ENCODE data around the gene PHF14.

The PHF14 gene

DNA sequence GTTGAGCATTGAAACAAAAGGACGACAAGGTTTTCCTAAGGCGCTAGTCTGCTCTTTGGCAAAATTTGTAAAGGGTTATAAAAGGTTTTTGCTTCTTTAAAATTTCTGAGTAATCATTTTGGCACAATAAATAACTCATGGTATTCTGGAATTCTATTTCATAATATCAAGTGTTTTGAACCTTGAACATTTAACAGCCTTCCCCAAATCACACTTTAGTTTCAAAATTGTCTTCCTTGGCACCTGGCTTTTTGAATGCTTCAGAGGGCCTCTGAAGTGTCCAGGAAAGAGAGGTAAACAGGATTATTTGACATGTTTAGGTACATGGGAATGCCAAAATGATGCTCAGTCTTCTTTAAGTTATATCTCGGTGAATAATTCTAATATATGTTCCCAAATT lies 220.8 kb downstream of the PHF14 start:
- ChIA-PET POLR2A (no interaction called here), CTCF (no interaction called here)
- DNase-seq (ENCODE audit: extremely low spot score) = no peak
- TF ChIP-seq, protein P1, sequence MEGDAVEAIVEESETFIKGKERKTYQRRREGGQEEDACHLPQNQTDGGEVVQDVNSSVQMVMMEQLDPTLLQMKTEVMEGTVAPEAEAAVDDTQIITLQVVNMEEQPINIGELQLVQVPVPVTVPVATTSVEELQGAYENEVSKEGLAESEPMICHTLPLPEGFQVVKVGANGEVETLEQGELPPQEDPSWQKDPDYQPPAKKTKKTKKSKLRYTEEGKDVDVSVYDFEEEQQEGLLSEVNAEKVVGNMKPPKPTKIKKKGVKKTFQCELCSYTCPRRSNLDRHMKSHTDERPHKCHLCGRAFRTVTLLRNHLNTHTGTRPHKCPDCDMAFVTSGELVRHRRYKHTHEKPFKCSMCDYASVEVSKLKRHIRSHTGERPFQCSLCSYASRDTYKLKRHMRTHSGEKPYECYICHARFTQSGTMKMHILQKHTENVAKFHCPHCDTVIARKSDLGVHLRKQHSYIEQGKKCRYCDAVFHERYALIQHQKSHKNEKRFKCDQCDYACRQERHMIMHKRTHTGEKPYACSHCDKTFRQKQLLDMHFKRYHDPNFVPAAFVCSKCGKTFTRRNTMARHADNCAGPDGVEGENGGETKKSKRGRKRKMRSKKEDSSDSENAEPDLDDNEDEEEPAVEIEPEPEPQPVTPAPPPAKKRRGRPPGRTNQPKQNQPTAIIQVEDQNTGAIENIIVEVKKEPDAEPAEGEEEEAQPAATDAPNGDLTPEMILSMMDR (IDR thresholded peaks at IDR 0.05; ENCODE audit: control extremely low read depth, extremely low read depth, low read depth, missing control alignments) = no peak

DNA sequence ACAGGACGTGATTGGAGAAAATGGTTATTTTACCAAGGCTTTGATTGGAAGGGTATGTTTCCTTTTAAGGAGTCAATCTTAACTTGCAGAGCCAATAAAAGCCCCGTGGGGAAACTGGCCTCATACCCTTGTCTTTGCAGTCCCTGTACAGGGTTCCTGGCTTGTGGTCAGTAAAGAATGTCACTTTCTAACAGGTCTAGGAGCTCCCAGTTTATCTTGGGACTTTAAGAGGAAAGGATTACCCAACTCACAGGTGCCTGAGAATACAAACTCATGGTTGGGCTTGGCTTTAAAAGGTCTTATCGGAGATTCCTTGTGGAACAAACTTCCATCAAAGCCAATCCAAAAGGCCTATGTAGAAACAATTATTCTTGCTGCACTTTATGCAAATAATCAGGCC lies 221.8 kb downstream of the PHF14 start:
- no peak for DNase-seq (ENCODE audit: extremely low spot score)
- CTCF ChIA-PET = interaction anchor here (1.1 to 2.2 kb wide), 2 partner anchors 10 to 18 kb away, joined by 3 to 14 read pairs; no protein-coding TSS in a partner anchor

DNA sequence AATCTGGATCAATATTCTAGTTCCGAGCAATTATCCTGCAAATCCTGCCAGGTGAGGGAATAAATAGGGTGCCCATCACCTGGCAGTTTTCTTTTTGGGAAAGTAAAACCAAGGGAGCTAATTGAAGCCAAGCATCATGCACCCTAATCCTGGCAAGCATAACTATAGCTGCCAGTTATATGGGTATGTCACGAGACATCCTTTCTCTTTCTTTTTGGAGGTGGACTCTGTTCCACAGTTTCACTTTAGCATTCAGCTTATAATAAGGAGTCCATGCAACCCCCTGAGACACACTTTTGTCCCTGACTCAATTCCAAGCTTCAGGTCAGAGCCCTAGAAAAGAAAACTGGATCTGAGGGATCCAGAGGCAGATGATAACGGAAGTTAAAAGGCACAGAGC lies 222.5 kb downstream of the PHF14 start:
- ChIA-PET CTCF (interaction anchor here (1.1 to 2.2 kb wide), 3 partner anchors 9 to 17 kb away, joined by 3 to 14 read pairs (median 3); no protein-coding TSS in a partner anchor), POLR2A (interaction anchor here (0.5 kb wide), 1 partner anchor 24 kb away, joined by 5 read pairs; no protein-coding TSS in a partner anchor)
- TF ChIP-seq, protein P1 (IDR thresholded peaks at IDR 0.05; ENCODE audit: control extremely low read depth, extremely low read depth, low read depth, missing control alignments) = no peak
- DNase-seq (ENCODE audit: extremely low spot score) = no peak

More for the DNA sequence above, 221.8 kb downstream of the PHF14 start:
- POLR2A ChIA-PET = no interaction called here
- TF ChIP-seq, protein P1 (IDR thresholded peaks at IDR 0.05; ENCODE audit: control extremely low read depth, extremely low read depth, low read depth, missing control alignments) = no peak

DNA sequence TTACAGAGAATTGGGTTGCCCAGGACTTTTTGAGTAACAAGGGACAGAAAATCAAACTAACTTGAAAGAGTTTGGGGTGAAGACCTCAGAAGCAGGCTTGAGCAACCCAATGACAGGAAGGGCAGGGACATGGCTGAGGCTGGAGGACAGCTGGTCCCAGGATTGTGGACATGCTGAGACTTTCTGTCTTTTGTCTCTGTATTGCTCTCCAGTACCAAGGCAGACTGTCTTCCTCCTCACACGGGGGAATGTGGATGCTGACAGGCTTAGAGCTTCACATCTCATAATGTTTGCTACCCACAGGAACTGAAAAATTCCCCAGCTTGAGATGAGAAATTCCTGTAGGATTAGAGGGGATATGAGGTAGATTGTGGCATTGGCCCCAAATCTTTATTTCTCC lies 229.6 kb downstream of the PHF14 start:
- TF ChIP-seq, protein P1 (IDR thresholded peaks at IDR 0.05; ENCODE audit: control extremely low read depth, extremely low read depth, low read depth, missing control alignments) = no peak
- ChIA-PET CTCF (interaction anchor here (1.4 kb wide), 1 partner anchor 9 kb away, joined by 10 read pairs; no protein-coding TSS in a partner anchor), POLR2A (no interaction called here)

DNA sequence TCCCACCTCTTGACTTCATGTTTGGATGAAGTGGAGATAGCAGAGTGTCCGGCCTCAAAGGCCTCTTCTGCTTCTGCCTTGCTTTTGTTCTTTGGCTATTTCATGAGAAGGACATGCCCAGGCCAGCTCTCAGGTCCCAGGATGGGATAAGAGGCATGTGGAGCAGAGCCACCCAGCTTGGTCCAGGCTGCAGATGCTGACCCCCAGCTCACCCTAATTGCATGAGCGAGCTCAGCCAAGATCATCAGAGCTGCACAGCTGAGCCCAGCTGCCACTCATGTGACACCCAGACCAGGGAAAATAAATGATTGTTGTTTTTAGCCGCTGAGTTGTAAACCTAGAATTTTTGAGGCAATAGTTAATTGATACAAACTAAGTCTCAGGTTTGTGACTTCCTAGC lies 230.0 kb downstream of the PHF14 start:
- no peak for DNase-seq (ENCODE audit: extremely low spot score)
- ChIA-PET POLR2A (no interaction called here), CTCF (interaction anchor here (1.4 kb wide), 1 partner anchor 9 kb away, joined by 10 read pairs; no protein-coding TSS in a partner anchor)
- TF ChIP-seq, protein P1 (IDR thresholded peaks at IDR 0.05; ENCODE audit: control extremely low read depth, extremely low read depth, low read depth, missing control alignments) = no peak

More for the DNA sequence above, 229.6 kb downstream of the PHF14 start:
- DNase-seq (ENCODE audit: extremely low spot score) = no peak

DNA sequence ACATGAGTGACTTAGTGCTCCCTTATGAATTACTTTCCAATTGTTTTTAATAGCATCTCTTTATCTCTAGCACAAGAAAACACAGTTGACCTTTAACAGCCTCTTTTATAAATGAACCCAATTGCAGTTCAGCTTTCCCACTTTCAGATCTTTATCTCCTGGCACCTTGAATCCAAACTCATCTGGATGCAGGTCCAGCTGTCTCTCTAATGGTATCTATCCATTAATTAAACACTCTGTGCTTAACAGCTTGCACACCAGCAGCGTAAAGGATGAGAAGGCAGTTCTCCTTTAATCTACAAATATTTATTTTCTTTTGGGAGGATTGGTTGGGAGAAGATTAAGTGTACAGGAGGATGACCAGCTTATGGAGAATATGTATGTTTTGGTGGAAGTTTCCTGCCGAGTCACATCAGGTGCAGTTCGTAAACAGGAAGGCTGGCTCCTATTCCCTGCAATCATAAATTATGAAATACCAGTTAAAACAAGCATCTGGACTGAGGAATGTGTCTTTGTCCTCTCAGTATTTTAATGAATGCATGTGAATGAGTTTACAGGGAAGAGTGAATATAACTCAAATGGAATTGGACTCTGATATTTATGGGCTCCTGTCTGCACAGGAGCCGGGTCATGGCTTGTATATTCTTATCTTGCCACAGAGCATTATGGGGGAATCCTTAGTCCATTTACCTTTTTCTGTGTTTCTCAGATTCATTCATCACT lies 232.7 kb downstream of the PHF14 start:
- CTCF ChIA-PET = no interaction called here
- POLR2A ChIA-PET = no interaction called here
- TF ChIP-seq, protein P1 (IDR thresholded peaks at IDR 0.05; ENCODE audit: control extremely low read depth, extremely low read depth, low read depth, missing control alignments) = no peak
- no peak for DNase-seq (ENCODE audit: extremely low spot score)

Data from GM10248 (cell line).